ENCODE results near the gene PAX8.

The PAX8 gene

DNA sequence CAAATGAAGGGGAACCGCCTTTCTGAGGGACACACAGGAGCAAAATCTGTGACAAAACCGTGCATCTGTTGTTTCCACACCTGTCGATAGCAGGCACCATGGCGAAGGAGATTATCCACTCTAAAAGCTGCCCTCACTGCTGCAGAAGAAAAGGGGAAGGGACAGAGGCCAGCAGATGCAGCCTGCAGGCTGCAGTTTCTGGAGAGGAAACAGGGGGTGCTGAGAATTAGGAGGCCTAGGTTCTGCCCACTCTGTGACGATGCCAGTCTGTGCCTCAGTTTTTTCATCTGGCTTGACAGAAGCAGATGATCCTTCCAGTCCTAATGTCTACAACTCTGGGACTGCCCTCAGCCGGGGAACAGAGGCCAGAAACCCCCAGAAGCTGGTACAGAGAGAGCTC, 17.7 kb downstream of the PAX8 start:
- no peak for DNase-seq

DNA sequence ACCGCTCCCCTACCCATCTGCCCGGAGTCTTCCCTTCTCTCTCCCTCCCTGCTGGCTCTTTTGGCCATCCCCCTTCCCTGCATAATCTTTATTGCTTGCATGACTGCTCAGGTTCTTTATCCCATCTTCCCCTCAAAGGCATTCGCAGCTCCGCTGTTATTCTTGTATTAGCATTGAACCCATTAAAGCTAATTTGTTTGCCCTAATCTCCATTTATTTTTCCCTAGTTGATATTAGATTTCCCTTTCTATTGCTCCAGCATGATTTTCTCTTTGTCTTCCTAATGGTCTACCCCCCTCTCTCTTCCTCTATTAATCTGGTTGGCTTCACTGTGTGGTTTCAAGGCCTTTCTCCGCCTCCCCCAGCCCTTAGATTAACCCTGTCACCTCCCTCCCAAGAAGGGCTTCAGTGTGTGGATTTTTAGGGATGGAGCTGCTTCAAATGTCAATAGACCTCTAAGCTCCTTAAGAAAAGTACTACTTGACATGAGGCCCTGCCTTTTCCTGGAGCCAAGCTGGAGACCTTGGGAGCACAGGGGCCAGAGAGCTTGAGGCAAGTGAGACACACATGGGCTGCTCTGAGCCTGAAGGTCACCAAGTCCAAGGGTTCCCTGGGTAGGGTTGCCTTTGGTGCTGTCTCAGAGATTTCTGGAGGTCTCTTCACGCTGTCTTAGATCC, 20.1 kb downstream of the PAX8 start:
- no peak for DNase-seq

- DNase-seq = no peak
These were observed 21.0 kb downstream of the PAX8 start for GRCh38 chr2:113257516-113258264.

DNA sequence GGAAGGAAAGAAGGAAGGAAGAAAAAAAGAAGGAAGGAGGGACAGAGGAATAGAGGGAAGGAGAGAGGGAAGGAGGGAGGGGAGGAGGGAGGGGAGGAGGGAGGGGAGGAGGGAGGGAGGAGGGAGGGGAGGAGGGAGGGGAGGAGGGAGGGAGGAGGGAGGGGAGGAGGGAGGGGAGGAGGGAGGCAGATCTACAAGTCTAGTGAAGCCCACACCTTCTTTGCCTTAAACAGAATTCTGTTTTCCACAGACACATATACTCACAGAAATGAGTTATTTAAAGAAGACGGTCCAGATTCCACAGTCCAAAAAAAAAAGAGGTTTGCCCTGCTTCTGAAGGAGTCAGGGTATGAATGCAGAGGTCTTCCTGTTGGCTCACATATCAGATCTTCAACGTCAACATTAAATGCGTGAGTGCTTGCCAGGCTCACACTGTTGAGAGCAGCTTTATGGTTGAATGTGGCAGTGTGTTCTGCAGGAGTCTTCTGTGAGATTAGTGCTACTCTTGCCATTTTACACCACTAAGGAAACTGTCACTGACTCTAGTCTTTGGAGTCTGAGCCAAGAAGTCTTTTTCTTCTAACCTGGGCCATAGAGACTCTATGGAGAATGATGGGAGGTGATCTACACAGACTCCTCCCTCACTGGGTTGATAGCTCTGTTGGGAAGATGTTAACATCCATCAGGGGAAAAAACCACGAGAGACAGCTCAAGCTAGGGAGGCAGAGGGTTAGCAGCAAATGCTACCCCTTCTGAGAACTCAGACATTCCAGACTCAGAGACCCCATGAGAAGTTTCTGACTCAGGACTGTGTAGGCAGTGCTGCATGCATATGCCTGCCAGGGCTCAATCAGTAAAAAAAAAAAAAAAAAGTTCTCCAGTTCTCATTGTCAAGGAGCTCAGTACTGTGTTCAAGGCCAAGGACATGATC, 23.3 kb downstream of the PAX8 start:
- DNase-seq = no peak

DNA sequence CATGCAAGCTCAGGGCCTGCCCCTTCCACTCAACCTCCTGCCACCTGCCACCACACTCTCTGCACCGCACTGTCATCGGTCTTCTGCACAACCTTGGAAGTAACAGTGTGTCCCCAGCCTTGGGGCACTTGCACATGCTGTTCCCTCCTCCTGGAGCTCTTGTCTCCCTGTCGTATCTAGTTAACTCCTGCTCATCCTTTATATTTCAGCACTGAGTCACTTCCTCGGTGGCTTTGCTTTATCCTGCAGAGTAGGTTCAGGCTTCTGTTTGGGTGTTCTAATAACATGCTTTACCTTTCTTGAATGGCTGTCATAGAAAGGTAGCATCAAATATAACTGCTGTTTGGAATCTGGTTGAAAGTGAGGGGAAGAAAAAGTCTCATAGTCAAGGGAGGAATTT, 25.3 kb downstream of the PAX8 start:
- no peak for DNase-seq

DNA sequence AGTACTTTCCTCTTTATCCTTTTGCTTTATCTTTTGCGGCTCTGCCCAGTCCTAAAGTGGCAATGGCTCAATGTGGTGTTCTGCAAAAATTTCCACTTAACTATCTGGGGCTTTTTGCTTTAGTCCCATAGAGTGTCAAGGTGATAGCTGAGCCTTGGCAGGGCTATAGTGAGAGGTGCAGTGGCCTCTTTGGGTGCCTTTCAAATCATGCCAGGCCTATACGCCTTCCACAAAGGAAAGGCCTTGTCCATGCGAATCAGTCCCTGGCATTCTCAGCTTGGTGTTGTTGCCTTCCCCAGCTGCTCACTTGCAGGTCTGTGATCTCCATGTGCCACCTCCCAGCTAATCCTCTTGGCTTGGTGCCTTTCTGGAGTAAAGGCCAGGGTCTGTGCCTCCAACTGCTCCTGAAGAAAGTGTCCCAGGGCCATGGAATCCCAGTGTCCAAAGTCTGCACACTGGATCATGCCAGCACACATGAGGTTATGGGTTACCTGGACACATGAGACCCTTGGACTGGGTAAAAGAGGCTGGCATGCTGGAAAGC, 26.6 kb downstream of the PAX8 start:
- no peak for DNase-seq

- DNase-seq = no peak
These were observed 27.6 kb downstream of the PAX8 start for GRCh38 chr2:113251118-113251517.

- DNase-seq = peak; percentile 30
These were observed 29.5 kb downstream of the PAX8 start for GRCh38 chr2:113248997-113249770.

- DNase-seq = no peak
These were observed 32.1 kb downstream of the PAX8 start for GRCh38 chr2:113246606-113247005.

DNA sequence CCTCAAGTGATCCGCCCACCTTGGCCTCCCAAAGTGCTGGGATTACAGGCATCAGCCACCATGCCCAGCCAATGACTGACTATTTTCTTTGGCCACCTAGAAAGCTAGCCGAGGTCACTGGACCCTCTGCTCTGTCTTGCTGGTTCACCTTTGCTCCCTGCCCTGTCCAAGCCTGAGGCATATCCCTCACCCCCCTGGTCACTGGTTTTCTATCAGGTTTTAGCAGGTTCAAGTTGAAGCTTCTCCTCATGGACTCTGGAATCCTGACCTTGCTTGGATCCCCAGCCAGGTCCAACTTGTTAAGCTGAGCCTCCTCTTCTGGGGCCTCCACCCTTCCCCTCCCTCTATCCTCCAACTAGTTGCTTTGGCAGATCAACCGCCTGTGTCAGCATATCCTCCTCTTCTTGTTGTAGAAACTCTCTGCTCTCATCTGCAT, 33.4 kb downstream of the PAX8 start:
- DNase-seq = no peak

GRCh38 chr2:113242327-113242726, 36.4 kb downstream of the PAX8 start:
- DNase-seq = no peak

- DNase-seq = no peak
These were observed 37.5 kb downstream of the PAX8 start for GRCh38 chr2:113240915-113241911.

DNA sequence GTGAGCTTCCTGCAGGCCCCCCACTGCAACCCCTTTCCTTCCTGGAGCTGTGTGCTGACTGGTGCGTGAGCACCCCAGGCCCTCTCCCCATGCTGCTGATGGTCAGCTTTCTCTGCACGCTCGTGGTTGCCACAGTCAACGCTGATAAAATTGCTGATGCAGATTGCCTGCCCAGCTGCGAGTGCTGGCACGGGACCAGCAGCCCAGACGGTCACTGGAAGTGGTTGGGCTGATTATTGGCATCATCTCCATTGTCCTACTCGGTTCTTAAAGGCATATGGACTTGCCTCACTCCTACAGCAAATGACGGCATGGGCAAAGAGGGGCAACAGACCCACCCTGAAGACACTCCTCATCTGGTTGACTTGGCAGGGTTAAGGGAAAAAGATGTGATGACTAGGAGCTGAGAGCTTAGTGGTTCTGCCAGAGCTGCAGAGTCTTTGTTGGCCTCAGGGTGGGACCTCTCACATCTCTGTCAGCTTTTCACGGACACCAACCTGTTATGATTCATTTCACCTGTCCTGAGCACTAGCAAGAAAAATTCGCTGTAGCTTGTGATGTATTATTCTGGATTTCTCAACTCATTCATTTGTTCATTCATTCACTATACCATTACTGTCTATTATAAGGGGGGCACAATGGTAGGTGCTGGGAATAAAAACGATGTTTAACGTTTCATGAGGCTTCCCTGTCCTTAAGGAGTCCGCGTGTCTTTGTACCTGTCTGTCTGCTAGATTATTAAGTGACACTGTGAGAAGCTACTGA, 38.4 kb downstream of the PAX8 start:
- peak; percentile 20 for DNase-seq

- DNase-seq = no peak
These were observed 39.6 kb downstream of the PAX8 start for GRCh38 chr2:113238871-113239839.

- no peak for DNase-seq
These were observed 41.0 kb downstream of the PAX8 start for GRCh38 chr2:113237604-113238160.

DNA sequence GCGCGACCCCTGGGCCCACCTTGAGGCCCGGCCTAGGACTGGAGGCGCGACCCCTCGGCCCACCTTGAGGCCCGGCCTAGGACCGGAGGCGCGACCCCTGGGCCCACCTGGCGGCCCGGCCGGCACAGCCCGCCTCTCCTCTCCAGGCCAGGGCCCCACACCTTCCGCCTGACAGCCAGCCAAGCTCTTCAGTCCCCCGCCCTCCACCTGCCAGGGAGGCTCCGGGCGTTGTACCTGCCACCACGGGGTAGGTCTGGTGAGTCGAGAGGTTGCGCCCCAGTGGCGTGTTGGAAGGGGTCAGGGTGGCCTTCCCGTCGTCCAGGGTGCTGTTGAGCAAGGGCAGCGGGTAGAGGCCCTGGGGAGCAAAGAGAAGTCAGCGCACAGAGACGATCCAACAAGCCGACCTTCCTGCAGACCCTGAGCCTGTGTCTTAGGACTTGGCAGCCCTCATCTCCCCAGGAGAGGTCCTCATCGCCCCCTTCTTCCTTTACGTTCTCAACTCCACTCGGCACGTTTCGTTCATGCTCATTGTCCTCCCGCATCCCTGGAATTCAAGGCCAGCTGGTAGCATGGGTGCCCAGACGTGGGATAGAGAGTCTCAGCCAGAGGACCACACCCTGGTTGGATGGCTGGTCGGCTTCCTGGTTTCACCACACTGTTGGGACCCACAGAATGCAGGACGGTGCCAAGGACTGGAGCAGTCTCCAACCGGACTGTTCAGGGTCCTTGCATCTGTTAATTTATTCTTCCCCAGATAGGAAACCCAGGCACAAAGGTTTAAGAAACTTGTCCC, 42.2 kb downstream of the PAX8 start:
- no peak for DNase-seq

DNA sequence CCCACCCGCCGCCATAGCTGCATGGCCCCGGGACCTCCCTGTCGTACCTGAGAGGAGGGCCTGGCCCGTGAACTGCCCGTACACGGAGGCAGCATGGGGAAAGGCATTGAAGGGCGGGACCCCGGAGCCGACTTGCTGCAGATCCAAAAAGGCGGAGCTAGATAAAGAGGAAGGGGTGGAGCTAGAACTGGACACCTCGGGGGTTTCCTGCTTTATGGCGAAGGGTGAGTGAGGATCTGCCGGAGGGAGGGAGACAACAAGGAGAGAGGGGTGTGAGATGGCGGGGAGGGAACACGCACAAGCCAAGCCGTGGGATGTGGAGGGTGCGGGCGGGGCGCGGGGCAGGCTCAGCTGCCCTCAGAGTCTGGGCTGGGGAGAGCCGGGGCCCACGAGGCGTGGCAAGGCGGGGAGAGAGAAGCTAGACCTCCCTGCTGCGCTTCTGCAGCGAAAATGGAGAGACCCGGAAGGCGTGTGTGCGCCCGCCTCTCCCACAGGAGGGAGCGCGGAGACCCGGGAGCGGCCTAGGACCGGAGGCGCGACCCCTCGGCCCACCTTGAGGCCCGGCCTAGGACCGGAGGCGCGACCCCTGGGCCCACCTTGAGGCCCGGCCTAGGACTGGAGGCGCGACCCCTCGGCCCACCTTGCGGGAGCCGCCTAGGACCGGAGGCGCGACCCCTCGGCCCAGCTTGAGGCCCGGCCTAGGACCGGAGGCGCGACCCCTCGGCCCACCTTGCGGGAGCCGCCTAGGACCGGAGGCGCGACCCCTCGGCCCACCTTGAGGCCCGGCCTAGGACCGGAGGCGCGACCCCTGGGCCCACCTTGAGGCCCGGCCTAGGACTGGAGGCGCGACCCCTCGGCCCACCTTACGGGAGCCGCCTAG, 43.1 kb downstream of the PAX8 start:
- peak; percentile 75 for DNase-seq

Measured in NCI-H510A (cell line).